HepG2 (cell line): ENCODE data around the gene ETF1. TPM values are rescaled to one million over a fixed set of nuclear protein-coding genes. Genes with fewer than 3 reads are reported as not detected.

Source experiments
- ATAC-seq: fragments of 200-7000 bp; cut with Tn5 transposase; 3 replicates; pipeline ENCODE4 v1.9.1; 2020; ENCODE audit warnings: mild to moderate bottlenecking, moderate library complexity
- BruUV-seq: library from RNA; stranded (reverse); fragments of 400-500 nt; replicated peaks from 2 replicates; lab custom pipeline; 2021; lab: Mats Ljungman, UMichigan
- CTCF ChIA-PET: fragments of 300-600 bp; formaldehyde crosslinking; extraction: SDS; loops from one replicate; lab custom pipeline; 2021; ENCODE audit warnings: low total read pairs, inconsistent platforms, low intra/inter-chr PET ratio; lab: Yijun Ruan, JAX
- POLR2A ChIA-PET: fragments of 350-600 bp; sonication (Branson Sonifier 250); formaldehyde crosslinking; loops from one replicate; lab custom pipeline; 2020; ENCODE audit warnings: antibody characterized with exemption, inconsistent platforms; lab: Yijun Ruan, JAX
- DNase-seq: peaks from one replicate; pipeline ENCODE4 v3.0.0-alpha.2; 2015; ENCODE audit warnings: low spot score
- FAIRE-seq: peaks from 3 replicates; lab custom pipeline; 2011; peaks lifted over from hg19 to GRCh38; lab: Jason Lieb, UNC
- H2AFZ ChIP-seq: one replicate; pipeline ENCODE4 v1.6.1; 2011; ENCODE audit warnings: low read length, inconsistent platforms
- H3K27ac ChIP-seq: fragments of 300-600 bp; 3 replicates; pipeline ENCODE4 v1.8.0; 2011; ENCODE audit warnings: mixed run types, mild to moderate bottlenecking, mixed read lengths, low read length, inconsistent platforms; ENCODE audit not compliant: insufficient read depth; ENCODE audit errors: extremely low read length
- H3K27me3 ChIP-seq, 2 experiments: fragments of 200-600 bp in 1 of 2; 2 replicates in 1 of 2; 3 replicates in 1 of 2; pipeline versions ENCODE4 v1.6.0 to v1.8.0; 2011; ENCODE audit warnings: low read length in 2 of 2, mild to moderate bottlenecking in 2 of 2, moderate library complexity in 2 of 2, inconsistent platforms in 1 of 2; ENCODE audit not compliant: insufficient read depth in 2 of 2, control insufficient read depth in 1 of 2
- H3K36me3 ChIP-seq, 2 experiments: fragments of 200-600 bp in 1 of 2; replicated peaks in 1 of 2; 2 replicates in 1 of 2; 3 replicates in 1 of 2; pipeline versions ENCODE4 v1.5.1 to v1.8.0; 2011; ENCODE audit warnings: low read length in 2 of 2, inconsistent platforms in 1 of 2; ENCODE audit not compliant: insufficient read depth in 2 of 2, control insufficient read depth in 1 of 2
- H3K4me1 ChIP-seq: 2 replicates; pipeline ENCODE4 v1.5.1; 2012; ENCODE audit warnings: low read length, inconsistent platforms; ENCODE audit not compliant: insufficient read depth
- H3K4me2 ChIP-seq: 2 replicates; pipeline ENCODE4 v1.6.0; 2011; ENCODE audit warnings: low read depth, low read length, inconsistent platforms
- H3K4me3 ChIP-seq, 3 experiments: fragments of 200-600 bp in 1 of 3; sonication (generic), shearing (Covaris generic) in 1 of 3; replicated peaks in 1 of 3; 2 replicates each; pipeline ENCODE4 v1.5.1; 2011 to 2016; ENCODE audit warnings: low read length in 3 of 3, inconsistent platforms in 2 of 3, low read depth in 2 of 3, mild to moderate bottlenecking in 2 of 3, control low read depth in 1 of 3, mixed read lengths in 1 of 3; ENCODE audit not compliant: insufficient read depth in 1 of 3
- H3K79me2 ChIP-seq: one replicate; pipeline ENCODE4 v1.6.1; 2011; ENCODE audit warnings: low read length, inconsistent platforms; ENCODE audit not compliant: insufficient read depth
- H3K9ac ChIP-seq: 2 replicates; pipeline ENCODE4 v1.6.0; 2011; ENCODE audit warnings: mild to moderate bottlenecking, low read depth, low read length, inconsistent platforms; ENCODE audit not compliant: insufficient read depth
- H3K9me3 ChIP-seq: 2 replicates; pipeline ENCODE4 v1.5.1; 2012; ENCODE audit warnings: mild to moderate bottlenecking, low read length
- H4K20me1 ChIP-seq: 2 replicates; pipeline ENCODE4 v1.6.0; 2011; ENCODE audit warnings: inconsistent platforms, mild to moderate bottlenecking, low read length, moderate library complexity; ENCODE audit not compliant: insufficient read depth
- ARID2 ChIP-seq: sonication (generic); formaldehyde crosslinking; IDR thresholded peaks from 2 replicates; pipeline ENCODE4 v1.8.1; 2022; ENCODE audit warnings: mild to moderate bottlenecking, missing genetic modification reagents, borderline replicate concordance
- CCAR2 ChIP-seq: fragments of 200-400 bp; formaldehyde crosslinking; optimal IDR thresholded peaks from 2 replicates; pipeline ENCODE3; 2018; ENCODE audit warnings: low read depth, mild to moderate bottlenecking, low read length, moderate library complexity
- CEBPG ChIP-seq: IDR thresholded peaks from 2 replicates; pipeline ENCODE4 v1.6.1; 2016
- FOXA3 ChIP-seq: IDR thresholded peaks from 2 replicates; pipeline ENCODE4 v1.6.1; 2016; ENCODE audit warnings: missing genetic modification reagents, missing compliant biosample characterization
- GATAD2A ChIP-seq: IDR thresholded peaks from 2 replicates; pipeline ENCODE4 v1.6.1; 2016
- LCORL ChIP-seq, 2 experiments: fragments of 450-650 bp in 1 of 2; sonication (generic) in 1 of 2; formaldehyde crosslinking in 1 of 2; IDR thresholded peaks; 2 replicates each; pipeline versions ENCODE4 v1.5.0 to v1.6.1; 2017 to 2020; ENCODE audit warnings: antibody characterized with exemption in 1 of 2, missing genetic modification reagents in 1 of 2
- MBD4 ChIP-seq: IDR thresholded peaks from 2 replicates; pipeline ENCODE4 v1.6.1; 2012; ENCODE audit warnings: low read length, inconsistent platforms, borderline replicate concordance
- MYNN ChIP-seq: sonication (generic); formaldehyde crosslinking; IDR thresholded peaks from 2 replicates; pipeline ENCODE4 v1.4.0; 2020; ENCODE audit warnings: mild to moderate bottlenecking, low read depth, missing genetic modification reagents
- NFRKB ChIP-seq: fragments of 450-650 bp; IDR thresholded peaks from 2 replicates; pipeline ENCODE4 v1.6.1; 2017
- RBFOX2 ChIP-seq: fragments of 200-400 bp; formaldehyde crosslinking; IDR thresholded peaks from 2 replicates; pipeline ENCODE4 v1.6.1; 2017; ENCODE audit warnings: low read depth, mild to moderate bottlenecking, low read length
- RNF2 ChIP-seq: fragments of 450-650 bp; conservative IDR thresholded peaks from 2 replicates; pipeline ENCODE4 v1.6.1; 2016; ENCODE audit warnings: low read depth
- SRSF1 ChIP-seq: fragments of 200-400 bp; formaldehyde crosslinking; optimal IDR thresholded peaks from 2 replicates; pipeline ENCODE3; 2017; ENCODE audit warnings: mild to moderate bottlenecking, low read depth, low read length, moderate library complexity
- YEATS4 ChIP-seq: sonication (generic); formaldehyde crosslinking; IDR thresholded peaks from 2 replicates; pipeline ENCODE4 v1.4.0; 2020; ENCODE audit warnings: missing genetic modification reagents, borderline replicate concordance
- ZFP36L1 ChIP-seq: sonication (generic); formaldehyde crosslinking; IDR thresholded peaks from 2 replicates; pipeline ENCODE4 v1.8.0; 2022; ENCODE audit warnings: mild to moderate bottlenecking, missing genetic modification reagents, moderate library complexity
- ZKSCAN8 ChIP-seq: IDR thresholded peaks from 2 replicates; pipeline ENCODE4 v1.6.1; 2016; ENCODE audit warnings: borderline replicate concordance, missing genetic modification reagents, missing compliant biosample characterization
- ZSCAN9 ChIP-seq: IDR thresholded peaks from 2 replicates; pipeline ENCODE4 v1.6.1; 2016; ENCODE audit warnings: borderline replicate concordance
- WGBS: methylation state at CpG from one replicate; pipeline ENCODE4 v1.1.6; 2017; ENCODE audit warnings: low lambda C conversion rate; 5-methylcytosine and 5-hydroxymethylcytosine counted together
- in situ Hi-C: cut with HindIII; loops from 2 replicates; pipeline ENCODE4 v1.10.0; 2017; ENCODE audit warnings: low pct_unique_long_range_greater_than_20kb; ENCODE audit not compliant: extremely low pct_ligation_motif_present
- intact Hi-C: fragments of 100-400 bp; cut with micrococcal nuclease; formaldehyde crosslinking; loops from one replicate; pipeline ENCODE4 v1.10.0; 2022; ENCODE audit not compliant: unreplicated experiment
- polyA plus RNA-seq, 8 experiments: library from polyadenylated mRNA; depleted of rRNA in 3 of 8; stranded (reverse) in 7 of 8; unstranded in 1 of 8; fragments of >200 nt; fragmentation: Illumina TruSeq in 4 of 8; extraction: Trizol in 4 of 8; gene quantifications; 2 replicates each; pipeline versions ENCODE4 v1.2.1 to v1.2.3, GENCODE V29; 2011 to 2016; ENCODE audit warnings: low read depth in 4 of 8, missing spikeins in 1 of 8, mixed read lengths in 1 of 8; ENCODE audit not compliant: insufficient read depth in 1 of 8
- total RNA-seq, 5 experiments: library from RNA; depleted of rRNA; stranded (reverse); fragments of >200 nt; fragmentation: Illumina TruSeq; extraction: Trizol; gene quantifications; 2 replicates each; pipeline ENCODE4 v1.2.3, GENCODE V29; 2016; ENCODE audit warnings: low read depth in 1 of 5
- TF ChIP-seq, protein P1 (sequence below): sonication (generic); formaldehyde crosslinking; IDR thresholded peaks from 2 replicates; pipeline ENCODE4 v1.4.0; 2020; ENCODE audit warnings: missing genetic modification reagents
- TF ChIP-seq, protein P2 (sequence below): sonication (generic); formaldehyde crosslinking; IDR thresholded peaks from 2 replicates; pipeline ENCODE4 v1.8.1; 2023; ENCODE audit warnings: mild to moderate bottlenecking, inconsistent platforms, moderate library complexity, missing genetic modification reagents, borderline replicate concordance
- TF ChIP-seq, protein P3 (sequence below): sonication (generic); formaldehyde crosslinking; IDR thresholded peaks from 2 replicates; pipeline ENCODE4 v1.5.0; 2020; ENCODE audit warnings: missing genetic modification reagents

ETF1 gene
- total and polyA plus RNA-seq, 2 of the 13 experiments (the other 11 are each of a cell fraction or from before 2014, with no cell fraction given): 52.1 to 184 TPM

DNA sequence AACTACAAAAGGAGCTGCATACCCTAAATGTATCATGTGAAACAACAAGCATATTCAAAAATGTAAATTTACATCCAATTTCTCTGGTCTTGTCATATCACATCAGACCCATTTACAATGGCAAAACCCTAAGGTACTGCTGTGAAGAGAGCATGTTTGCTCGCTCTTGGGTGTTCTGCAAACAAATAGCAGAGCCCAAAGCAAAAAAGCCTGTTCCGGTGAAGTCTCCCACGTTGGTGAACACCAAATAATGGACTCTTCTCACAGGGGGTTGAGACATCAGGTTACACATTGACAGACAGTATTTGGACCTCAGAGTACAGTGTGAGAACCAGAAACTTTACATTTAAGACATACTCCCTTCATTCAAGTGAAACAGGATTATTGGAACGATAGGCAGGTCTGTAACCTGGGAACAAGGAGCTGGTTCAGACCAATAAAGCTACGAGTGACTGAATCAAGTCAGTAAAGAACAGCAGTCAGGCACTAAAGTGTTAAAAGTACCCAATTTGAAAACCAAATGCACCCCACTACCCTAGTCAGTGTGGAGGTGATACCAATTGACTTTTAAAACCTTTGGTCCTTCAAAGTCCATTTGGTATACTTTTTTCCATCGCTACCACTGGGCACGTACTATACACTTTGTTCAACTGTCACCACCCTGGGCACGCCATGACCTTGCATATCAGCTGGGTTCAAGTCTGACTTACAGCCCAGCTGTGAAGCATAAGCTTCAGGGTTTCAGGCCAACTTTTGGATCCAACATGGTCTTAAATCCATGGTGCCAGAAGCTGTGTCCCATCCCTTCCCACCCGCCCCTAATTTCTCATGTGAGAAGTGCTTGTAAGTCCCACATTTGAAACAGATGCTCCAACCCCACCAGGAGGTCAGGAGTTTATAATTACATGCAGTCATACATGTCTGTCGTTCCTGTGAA, 36.4 kb downstream of the ETF1 start:
- Histone ChIP-seq H3K4me2 (peak overlapping the region; percentile 84), H3K27ac (peak overlapping the region; percentile 70), H3K27me3 (no peaks in the 10 kb centered on the region), H3K4me3 (peak overlapping the region in 1 of 3 experiments; percentile 34; a peak in 1 of 6 replicates), H3K9ac (peak overlapping the region; percentile 57), H2AFZ (no peak overlapping the region), H3K4me1 (peaks cover 70% of the 10 kb centered on the region), H3K9me3 (no peaks in the 10 kb centered on the region), H3K36me3 (peaks cover 10 to 30% of the 10 kb centered on the region in 2 experiments), H3K79me2 (no peaks in the 10 kb centered on the region), H4K20me1 (no peaks in the 10 kb centered on the region)
- POLR2A ChIA-PET: interaction anchor here (1.0 to 1.8 kb wide), 4 partner anchors 28 to 42 kb away, joined by 3 to 10 read pairs (median 4); partner anchors contain the start of genes EGR1 and ETF1
- ATAC-seq (peak; percentile 85), FAIRE-seq (peak; percentile 93), DNase-seq (peak; percentile 90)
- WGBS: 13% methylated on average over 10 of the region's 10 CpGs
- in situ Hi-C loops: loop anchor here (10.0 kb wide), 1 partner anchor 62 kb away; no protein-coding TSS in a partner anchor
- CTCF ChIA-PET: interaction anchor here (0.9 kb wide), 1 partner anchor 57 kb away, joined by 3 read pairs; no protein-coding TSS in a partner anchor
- intact Hi-C loops: loop anchor here (5.0 kb wide), 1 partner anchor 36 kb away; the partner anchor contains the start of gene ETF1
- BruUV-seq: TSS peak; percentile 4
- TF ChIP-seq FOXA3 (peak; percentile 46; the same call in 1 of the 2 replicates), ZFP36L1 (CRISPR knock-in tag) (0 out of 2 replicates have a peak, but pooled peaks have one; percentile 36), CCAR2 (no peak), MYNN (no peak), RBFOX2 (no peak), LCORL (IDR thresholded peaks at IDR 0.05) (no peak), LCORL (CRISPR knock-in tag; IDR thresholded peaks at IDR 0.05) (peak; percentile 85), NFRKB (no peak), SRSF1 (no peak), CEBPG (peak; percentile 75), ZKSCAN8 (CRISPR knock-in tag) (no peak; the same call in 1 of the 2 replicates), MBD4 (0 out of 2 replicates have a peak, but pooled peaks have one; percentile 57), ARID2 (CRISPR knock-in tag) (0 out of 2 replicates have a peak, but pooled peaks have one; percentile 41), ZSCAN9 (CRISPR knock-in tag) (peak; percentile 96), YEATS4 (peak; percentile 37; the same call in 1 of the 2 replicates), GATAD2A (CRISPR knock-in tag) (peak; percentile 78), RNF2 (no peak)
- TF ChIP-seq, protein P1, sequence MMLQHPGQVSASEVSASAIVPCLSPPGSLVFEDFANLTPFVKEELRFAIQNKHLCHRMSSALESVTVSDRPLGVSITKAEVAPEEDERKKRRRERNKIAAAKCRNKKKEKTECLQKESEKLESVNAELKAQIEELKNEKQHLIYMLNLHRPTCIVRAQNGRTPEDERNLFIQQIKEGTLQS (CRISPR knock-in tag): no peak
- TF ChIP-seq, protein P2, sequence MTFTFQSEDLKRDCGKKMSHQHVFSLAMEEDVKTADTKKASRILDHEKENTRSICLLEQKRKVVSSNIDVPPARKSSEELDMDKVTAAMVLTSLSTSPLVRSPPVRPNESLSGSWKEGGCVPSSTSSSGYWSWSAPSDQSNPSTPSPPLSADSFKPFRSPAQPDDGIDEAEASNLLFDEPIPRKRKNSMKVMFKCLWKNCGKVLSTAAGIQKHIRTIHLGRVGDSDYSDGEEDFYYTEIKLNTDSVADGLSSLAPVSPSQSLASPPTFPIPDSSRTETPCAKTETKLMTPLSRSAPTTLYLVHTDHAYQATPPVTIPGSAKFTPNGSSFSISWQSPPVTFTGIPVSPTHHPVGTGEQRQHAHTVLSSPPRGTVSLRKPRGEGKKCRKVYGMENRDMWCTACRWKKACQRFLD (CRISPR knock-in tag): no peak
- TF ChIP-seq, protein P3, sequence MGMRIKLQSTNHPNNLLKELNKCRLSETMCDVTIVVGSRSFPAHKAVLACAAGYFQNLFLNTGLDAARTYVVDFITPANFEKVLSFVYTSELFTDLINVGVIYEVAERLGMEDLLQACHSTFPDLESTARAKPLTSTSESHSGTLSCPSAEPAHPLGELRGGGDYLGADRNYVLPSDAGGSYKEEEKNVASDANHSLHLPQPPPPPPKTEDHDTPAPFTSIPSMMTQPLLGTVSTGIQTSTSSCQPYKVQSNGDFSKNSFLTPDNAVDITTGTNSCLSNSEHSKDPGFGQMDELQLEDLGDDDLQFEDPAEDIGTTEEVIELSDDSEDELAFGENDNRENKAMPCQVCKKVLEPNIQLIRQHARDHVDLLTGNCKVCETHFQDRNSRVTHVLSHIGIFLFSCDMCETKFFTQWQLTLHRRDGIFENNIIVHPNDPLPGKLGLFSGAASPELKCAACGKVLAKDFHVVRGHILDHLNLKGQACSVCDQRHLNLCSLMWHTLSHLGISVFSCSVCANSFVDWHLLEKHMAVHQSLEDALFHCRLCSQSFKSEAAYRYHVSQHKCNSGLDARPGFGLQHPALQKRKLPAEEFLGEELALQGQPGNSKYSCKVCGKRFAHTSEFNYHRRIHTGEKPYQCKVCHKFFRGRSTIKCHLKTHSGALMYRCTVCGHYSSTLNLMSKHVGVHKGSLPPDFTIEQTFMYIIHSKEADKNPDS (CRISPR knock-in tag): 0 out of 2 replicates have a peak, but pooled peaks have one; percentile 51
